Left lobe of liver (tissue), 2 donors: ENCODE results near the gene APOBEC3G. TPM values are rescaled to one million over a fixed set of nuclear protein-coding genes. Genes with fewer than 3 reads are reported as not detected.
A peak's percentile ranks its signal among the peaks of the same experiment; 100 is the strongest.
"Not testable (repeated sequence)": the region's sequence is repeated elsewhere in the genome, so short reads cannot be mapped to it uniquely, and the experiment has no call there.

Experiments
- ATAC-seq: fragments of 200-7000 bp; cut with Tn5 transposase; one replicate; pipeline ENCODE4 v1.9.1; 2020; ENCODE audit warnings: mild to moderate bottlenecking, moderate library complexity
- DNase-seq: peaks from one replicate; pipeline ENCODE4 v3.0.0-alpha.2; 2020; ENCODE audit warnings: low spot score
- total RNA-seq: library from RNA; stranded (reverse); gene quantifications from one replicate; pipeline ENCODE4 v1.2.1, GENCODE V29; 2021
- donor health status: DM: no; HTN: no; CAD: no; lungs with moderate emphysema.
- donor health status: DM: no; HTN: yes; CAD: no.

Gene APOBEC3G
- 1.3 TPM for total RNA-seq

- not testable (repeated sequence) for DNase-seq
- ATAC-seq, result peak; percentile 89
These were observed at the start of gene APOBEC3G for GRCh38 chr22:39077026-39077840. TSS of gene APOBEC3G (plus strand) at chr22:39077275. CDS start at chr22:39077362, 87 bp downstream.

- no peak for ATAC-seq
- no peak for DNase-seq
These were observed 49.4 kb upstream of the APOBEC3G start for GRCh38 chr22:39027717-39028116.

- DNase-seq, result no peak
- no peak for ATAC-seq
These were observed 48.8 kb upstream of the APOBEC3G start for GRCh38 chr22:39028281-39028680.

- no peak for DNase-seq
- no peak for ATAC-seq
These were observed 47.8 kb upstream of the APOBEC3G start for GRCh38 chr22:39029227-39029626.

GRCh38 chr22:39030705-39031104 lies 46.4 kb upstream of the APOBEC3G start:
- ATAC-seq, result no peak
- no peak for DNase-seq

- DNase-seq, ATAC-seq: not testable (repeated sequence)
These were observed 45.4 kb upstream of the APOBEC3G start for GRCh38 chr22:39031434-39032295.

- DNase-seq, ATAC-seq: not testable (repeated sequence)
These were observed 40.0 kb upstream of the APOBEC3G start for GRCh38 chr22:39037071-39037470.

- ATAC-seq, result no peak
- no peak for DNase-seq
These were observed 37.6 kb upstream of the APOBEC3G start for GRCh38 chr22:39039306-39040126.

GRCh38 chr22:39040155-39040537 lies 36.9 kb upstream of the APOBEC3G start:
- DNase-seq, result not testable (repeated sequence)
- peak; percentile 3 for ATAC-seq

GRCh38 chr22:39040538-39041296 lies 36.4 kb upstream of the APOBEC3G start, which contains the start of gene APOBEC3F:
TSS of gene APOBEC3F (plus strand) at chr22:39040864. CDS start at chr22:39040961, 97 bp downstream.
- ATAC-seq (peak; percentile 95), DNase-seq (peak; percentile 68)

GRCh38 chr22:39041908-39042307 lies 35.2 kb upstream of the APOBEC3G start:
- ATAC-seq (no peak), DNase-seq (no peak)

- not testable (repeated sequence) for ATAC-seq
These were observed 34.0 kb upstream of the APOBEC3G start for GRCh38 chr22:39043063-39043462.

GRCh38 chr22:39045136-39045535 lies 31.9 kb upstream of the APOBEC3G start:
- DNase-seq, ATAC-seq: not testable (repeated sequence)

More at GRCh38 chr22:39043063-39043462, 34.0 kb upstream of the APOBEC3G start:
- not testable (repeated sequence) for DNase-seq

- ATAC-seq, result not testable (repeated sequence)
These were observed 27.6 kb upstream of the APOBEC3G start for GRCh38 chr22:39049486-39049885.

GRCh38 chr22:39051844-39052495 lies 25.1 kb upstream of the APOBEC3G start:
- not testable (repeated sequence) for ATAC-seq, DNase-seq

More at GRCh38 chr22:39049486-39049885, 27.6 kb upstream of the APOBEC3G start:
- DNase-seq, result not testable (repeated sequence)

- ATAC-seq, result no peak
- no peak for DNase-seq
These were observed 21.4 kb upstream of the APOBEC3G start for GRCh38 chr22:39055658-39056057.

GRCh38 chr22:39061290-39061689 lies 15.8 kb upstream of the APOBEC3G start:
- not testable (repeated sequence) for ATAC-seq, DNase-seq

- ATAC-seq, DNase-seq: not testable (repeated sequence)
These were observed 15.1 kb upstream of the APOBEC3G start for GRCh38 chr22:39061951-39062350.

GRCh38 chr22:39063904-39064303 lies 13.2 kb upstream of the APOBEC3G start:
- DNase-seq, ATAC-seq: not testable (repeated sequence)
